AG04450 (cell line): ENCODE results near the gene STAG2. TPM values are rescaled to one million over a fixed set of nuclear protein-coding genes. Genes with fewer than 3 reads are reported as not detected.

Experiments used
- CTCF ChIA-PET: fragments of 300-600, 350-600 bp; formaldehyde crosslinking; extraction: SDS; loops from one replicate; lab custom pipeline; 2022; ENCODE audit warnings: antibody characterized with exemption, inconsistent platforms; lab: Charles Lee
- POLR2A ChIA-PET: fragments of 350-600 bp; formaldehyde crosslinking; extraction: SDS; loops from one replicate; lab custom pipeline; 2021; ENCODE audit warnings: antibody characterized with exemption, inconsistent platforms; lab: Yijun Ruan, JAX
- DNase-seq: peaks from one replicate; pipeline ENCODE4 v3.0.0-alpha.2; 2011; ENCODE audit warnings: low read depth, low spot score
- H3K27ac ChIP-seq: one replicate; pipeline ENCODE4 v1.5.1; 2012; ENCODE audit warnings: low read depth, low read length, control low read depth
- H3K27me3 ChIP-seq: one replicate; pipeline ENCODE4 v1.6.0; 2012; ENCODE audit warnings: low read length; ENCODE audit not compliant: control insufficient read depth, insufficient read depth
- H3K4me3 ChIP-seq: 2 replicates; pipeline ENCODE4 v1.5.1; 2011; ENCODE audit warnings: mild to moderate bottlenecking, low read depth, low read length, control low read depth
- H3K9me3 ChIP-seq: 2 replicates; pipeline ENCODE4 v1.5.1; 2012; ENCODE audit warnings: low read length; ENCODE audit not compliant: control insufficient read depth, insufficient read depth
- CTCF ChIP-seq: IDR thresholded peaks from 2 replicates; pipeline ENCODE4 v1.5.1; 2011; ENCODE audit warnings: low read depth, low read length, control low read depth, inconsistent platforms
- polyA plus RNA-seq: library from polyadenylated mRNA; depleted of rRNA; stranded (reverse); fragments of >200 nt; gene quantifications from 2 replicates; pipeline ENCODE4 v1.2.3, GENCODE V29; 2011

The STAG2 gene
- polyA plus RNA-seq, 1 experiment = 56.2 TPM

- Histone ChIP-seq H3K4me3 (no peak overlapping the region), H3K27ac (peak overlapping the region; percentile 21), H3K9me3 (no peaks in the 10 kb centered on the region), H3K27me3 (no peaks in the 10 kb centered on the region)
- ChIA-PET CTCF (no interaction called here), POLR2A (interaction anchor here (0.6 kb wide), 1 partner anchor 191 kb away, joined by 3 read pairs; no protein-coding TSS in a partner anchor)
- no peak for DNase-seq
- no peak for TF ChIP-seq CTCF
Measured at GRCh38 chrX:124023838-124024238, 62.3 kb downstream of the STAG2 start.

GRCh38 chrX:124026529-124026928 is 65.0 kb downstream of the STAG2 start:
- no peak for DNase-seq
- CTCF ChIA-PET = interaction anchor here (1.1 kb wide), 1 partner anchor 8 kb away, joined by 4 read pairs; no protein-coding TSS in a partner anchor
- no peak overlapping the region for H3K27ac ChIP-seq
- no peaks in the 10 kb centered on the region for H3K9me3 ChIP-seq
- no peak overlapping the region for H3K4me3 ChIP-seq
- POLR2A ChIA-PET = no interaction called here
- H3K27me3 ChIP-seq = no peaks in the 10 kb centered on the region
- TF ChIP-seq CTCF = no peak

- CTCF ChIA-PET = interaction anchor here (1.4 kb wide), 1 partner anchor 13 kb away, joined by 3 read pairs; no protein-coding TSS in a partner anchor
- peak; percentile 2 for DNase-seq
- POLR2A ChIA-PET = no interaction called here
Measured at GRCh38 chrX:124028182-124028581, 66.7 kb downstream of the STAG2 start.

GRCh38 chrX:124030520-124030919 is 69.0 kb downstream of the STAG2 start:
- Histone ChIP-seq H3K27me3 (no peaks in the 10 kb centered on the region), H3K9me3 (no peaks in the 10 kb centered on the region), H3K4me3 (no peak overlapping the region), H3K27ac (no peak overlapping the region)
- DNase-seq = no peak
- CTCF ChIA-PET = interaction anchor here (1.4 kb wide), 1 partner anchor 198 kb away, joined by 3 read pairs; no protein-coding TSS in a partner anchor
- POLR2A ChIA-PET = no interaction called here
- no peak for TF ChIP-seq CTCF

More at GRCh38 chrX:124028182-124028581, 66.7 kb downstream of the STAG2 start:
- Histone ChIP-seq H3K4me3 (no peak overlapping the region), H3K27me3 (no peaks in the 10 kb centered on the region), H3K9me3 (no peaks in the 10 kb centered on the region), H3K27ac (no peak overlapping the region)
- TF ChIP-seq CTCF = no peak

GRCh38 chrX:124033821-124034220 is 72.3 kb downstream of the STAG2 start:
- H3K27ac ChIP-seq = no peak overlapping the region
- no peak for TF ChIP-seq CTCF
- no peak overlapping the region for H3K4me3 ChIP-seq
- CTCF ChIA-PET = no interaction called here
- POLR2A ChIA-PET = no interaction called here
- H3K27me3 ChIP-seq = no peaks in the 10 kb centered on the region
- no peak for DNase-seq
- H3K9me3 ChIP-seq = no peaks in the 10 kb centered on the region
